Midbrain (tissue), 1 donor: Measurements from ENCODE around the gene ZC3H12D.
"Not testable (repeated sequence)": the region's sequence is repeated elsewhere in the genome, so short reads cannot be mapped to it uniquely, and the experiment has no call there.

Experiments
- DNase-seq: peaks from one replicate; lab custom pipeline; 2025; lab: John Stamatoyannopoulos, UW

Gene ZC3H12D

GRCh38 chr6:149484733-149485700 lies at the start of gene ZC3H12D:
TSS of gene ZC3H12D (minus strand) at chr6:149485014. CDS start at chr6:149474543, 10,471 bp downstream.
- no peak for DNase-seq

- DNase-seq = no peak
These were observed 44.8 kb upstream of the ZC3H12D start for GRCh38 chr6:149529650-149530049.

GRCh38 chr6:149515494-149515893 lies 30.7 kb upstream of the ZC3H12D start:
- no peak for DNase-seq

DNA sequence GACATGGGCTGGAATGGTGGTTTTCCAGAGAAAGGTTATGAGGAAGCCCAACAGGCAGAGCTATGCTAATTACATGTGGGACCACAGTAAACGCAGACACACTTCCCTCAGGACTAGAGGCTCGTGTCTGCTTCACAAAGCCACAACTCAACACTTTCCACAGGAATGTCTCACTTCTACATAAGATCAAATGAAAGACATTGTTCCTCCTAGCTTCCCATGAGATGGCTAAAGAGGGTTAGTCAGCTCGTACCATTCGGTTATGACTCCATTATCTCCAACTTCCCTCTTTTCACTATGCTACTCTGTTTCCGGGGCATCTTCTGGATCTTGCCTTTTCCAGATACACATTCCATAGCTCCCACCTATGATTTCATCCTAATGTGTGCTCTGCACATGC lies 29.1 kb upstream of the ZC3H12D start:
- no peak for DNase-seq

DNA sequence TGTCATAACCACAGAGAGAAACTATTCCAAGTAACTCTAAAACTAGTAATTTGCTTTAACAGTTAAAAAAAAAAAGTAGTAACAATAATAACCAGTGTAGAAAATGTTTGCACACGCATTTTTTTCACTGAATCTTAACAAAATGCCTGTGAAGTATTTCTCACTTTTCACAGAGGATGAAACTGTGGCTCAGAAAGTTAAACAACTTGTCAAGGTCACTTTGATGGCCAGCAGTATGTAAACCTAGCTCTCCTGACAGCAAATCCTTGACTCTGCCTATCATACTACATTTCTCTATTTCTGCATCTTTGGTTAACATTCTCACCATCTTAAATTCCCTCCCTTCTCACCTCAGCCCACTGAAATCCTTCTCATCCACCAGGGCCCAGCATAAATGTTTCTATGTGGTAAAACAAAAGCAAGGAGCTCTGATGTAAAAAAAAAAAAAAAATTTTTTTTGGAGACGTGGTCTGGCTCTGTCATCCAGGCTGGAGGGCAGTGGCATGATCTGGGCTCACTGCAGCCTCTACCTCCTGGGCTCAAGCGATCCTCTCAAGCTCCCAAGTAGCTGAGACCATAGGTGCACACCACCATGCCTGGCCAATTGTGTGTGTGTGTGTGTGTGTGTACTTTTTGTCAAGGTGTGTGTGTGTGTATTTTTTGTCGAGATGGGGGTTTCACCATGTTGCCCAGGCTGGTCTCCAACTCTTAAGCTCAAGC lies 26.1 kb upstream of the ZC3H12D start:
- no peak for DNase-seq

- DNase-seq = no peak
These were observed 23.7 kb upstream of the ZC3H12D start for GRCh38 chr6:149508485-149508884.

- DNase-seq = no peak
These were observed 19.1 kb upstream of the ZC3H12D start for GRCh38 chr6:149503872-149504271.

- DNase-seq = no peak
These were observed 18.5 kb upstream of the ZC3H12D start for GRCh38 chr6:149503276-149503675.

DNA sequence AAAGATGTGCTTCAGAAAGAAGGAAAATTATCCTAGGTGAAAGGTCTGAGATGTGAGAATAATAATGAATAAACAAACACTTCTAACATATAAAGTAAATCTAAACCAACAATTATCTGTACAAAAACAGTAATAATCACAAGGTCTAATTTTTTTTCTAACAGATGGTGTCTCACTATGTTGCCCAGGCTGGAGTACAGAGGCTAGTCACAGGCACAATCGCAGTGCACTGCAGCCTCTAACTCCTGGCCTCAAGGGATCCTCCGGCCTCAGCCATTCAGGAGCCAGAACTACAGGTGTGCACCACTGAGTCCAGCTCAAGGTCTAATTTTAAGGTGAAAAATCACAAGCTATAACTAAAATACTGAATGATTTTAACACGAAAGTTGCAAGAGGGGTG lies 17.0 kb upstream of the ZC3H12D start:
- no peak for DNase-seq

GRCh38 chr6:149501201-149501600 lies 16.4 kb upstream of the ZC3H12D start:
- DNase-seq = no peak

GRCh38 chr6:149500096-149500495 lies 15.3 kb upstream of the ZC3H12D start:
- DNase-seq = no peak

DNA sequence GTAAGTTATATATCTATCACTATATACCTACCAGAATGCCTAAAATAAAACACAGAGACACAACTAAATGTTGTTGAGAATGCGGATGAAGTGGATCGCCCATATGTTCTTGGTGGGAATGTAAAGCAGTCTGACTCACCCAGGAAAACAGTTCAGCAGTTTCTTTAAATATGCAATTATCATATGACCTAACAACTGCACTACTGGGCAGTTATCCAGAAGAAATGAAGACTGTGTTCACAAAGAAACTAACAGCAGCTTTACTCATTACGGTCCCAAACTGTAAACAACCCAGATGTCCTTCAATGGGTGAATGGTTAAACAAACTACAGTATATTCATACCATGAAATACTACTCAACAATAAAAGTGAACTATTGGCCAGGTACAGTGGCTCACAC lies 14.3 kb upstream of the ZC3H12D start:
- no peak for DNase-seq

DNA sequence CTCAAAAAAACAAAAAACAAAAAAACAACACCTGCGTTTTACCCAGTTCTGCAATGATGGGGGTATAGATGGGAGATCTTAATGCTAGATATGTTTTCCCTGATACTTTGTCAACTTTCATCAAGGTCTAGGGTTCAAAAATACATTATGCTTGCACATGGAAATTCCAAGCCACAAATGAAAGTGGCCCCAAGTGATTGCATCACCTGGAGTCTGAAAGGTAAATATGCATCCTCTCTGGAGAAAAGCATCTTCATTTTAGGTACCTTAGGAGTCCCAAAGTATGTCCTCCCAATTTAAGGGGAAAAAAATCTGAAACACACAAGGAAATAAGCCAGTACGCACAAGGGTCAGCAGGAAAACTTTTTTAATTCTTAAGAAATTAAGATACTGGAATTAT lies 12.6 kb upstream of the ZC3H12D start:
- no peak for DNase-seq

GRCh38 chr6:149496597-149496996 lies 11.8 kb upstream of the ZC3H12D start:
- DNase-seq = not testable (repeated sequence)

DNA sequence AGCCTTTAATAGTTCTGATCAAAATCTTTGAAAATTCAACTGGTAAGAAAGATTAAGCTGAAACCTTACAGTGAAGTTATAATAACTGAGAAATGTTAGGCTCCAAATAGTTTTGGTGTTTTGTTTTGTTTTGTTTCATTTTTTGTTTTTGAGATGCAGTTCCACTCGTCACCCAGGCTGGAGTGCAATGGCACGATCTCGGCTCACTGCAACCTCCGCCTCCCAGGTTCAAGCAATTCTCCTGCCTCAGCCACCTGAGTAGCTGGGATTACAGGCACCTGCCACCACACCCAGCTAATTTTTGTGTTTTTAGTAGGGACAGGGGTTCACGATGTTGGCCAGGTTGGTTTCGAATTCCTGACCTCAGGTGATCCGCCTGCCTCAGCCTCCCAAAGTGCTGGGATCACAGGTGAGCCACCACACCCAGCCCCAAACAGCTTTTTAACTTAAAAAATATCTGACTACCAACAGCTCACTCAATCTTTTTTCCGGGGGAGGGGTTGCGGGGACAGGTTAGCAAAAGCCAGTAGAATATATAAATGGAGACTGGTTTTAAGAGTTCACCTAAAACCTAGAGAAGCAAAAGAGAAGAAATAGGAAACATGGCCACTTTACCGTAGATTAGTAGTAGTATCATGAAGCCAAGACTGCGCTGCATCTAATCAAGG lies 10.7 kb upstream of the ZC3H12D start:
- DNase-seq = not testable (repeated sequence)

DNA sequence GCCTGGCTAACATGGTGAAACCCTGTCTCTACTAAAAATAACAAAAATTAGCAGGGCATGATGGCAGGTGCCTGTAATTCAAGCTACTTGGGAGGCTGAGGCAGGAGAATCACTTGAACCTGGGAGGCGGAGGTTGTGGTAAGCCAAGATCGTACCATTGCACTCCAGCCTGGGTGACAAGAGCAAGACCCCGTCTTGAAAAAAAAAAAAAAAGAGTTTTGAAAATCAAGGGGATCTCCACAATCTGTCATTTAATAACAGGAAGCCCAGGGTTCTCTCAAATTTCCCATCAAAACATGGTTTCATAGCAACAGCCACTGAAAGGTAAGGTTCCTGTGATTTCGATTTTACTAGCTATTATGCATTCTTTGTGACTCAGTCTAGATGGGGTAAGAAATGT lies 10.0 kb upstream of the ZC3H12D start:
- DNase-seq = not testable (repeated sequence)

- DNase-seq = no peak
These were observed 9.0 kb upstream of the ZC3H12D start for GRCh38 chr6:149493761-149494320.

GRCh38 chr6:149492798-149493343 lies 8.1 kb upstream of the ZC3H12D start:
- DNase-seq = no peak

- DNase-seq = no peak
These were observed 5.2 kb upstream of the ZC3H12D start for GRCh38 chr6:149489967-149490366.

GRCh38 chr6:149488815-149489214 lies 4.0 kb upstream of the ZC3H12D start:
- no peak for DNase-seq

GRCh38 chr6:149487316-149487715 lies 2.5 kb upstream of the ZC3H12D start:
- no peak for DNase-seq
